Endothelial cell of umbilical vein (primary cell): Measurements from ENCODE around the gene ERRFI1. TPM values are rescaled to one million over a fixed set of nuclear protein-coding genes. Genes with fewer than 3 reads are reported as not detected.

Experiments
- BruUV-seq: library from RNA; stranded (reverse); fragments of 400-500 nt; replicated peaks from 2 replicates; lab custom pipeline; 2021; lab: Mats Ljungman, UMichigan
- CTCF ChIA-PET: fragments of 300-600, 350-600 bp; sonication (Branson Sonifier 250); formaldehyde crosslinking; loops from one replicate; lab custom pipeline; 2021; ENCODE audit warnings: antibody characterized with exemption, inconsistent platforms; lab: Charles Lee
- POLR2A ChIA-PET: fragments of 300-600, 350-600 bp; sonication (Branson Sonifier 250); formaldehyde crosslinking; loops from one replicate; lab custom pipeline; 2021; ENCODE audit warnings: antibody characterized with exemption, inconsistent platforms; lab: Charles Lee
- DNase-seq: peaks from one replicate; pipeline ENCODE4 v3.0.0-alpha.2; 2011; ENCODE audit warnings: low read depth, low spot score
- FAIRE-seq: peaks from 2 replicates; lab custom pipeline; 2011; peaks lifted over from hg19 to GRCh38; lab: Jason Lieb, UNC
- H2AFZ ChIP-seq: 2 replicates; pipeline ENCODE4 v1.6.0; 2012; ENCODE audit warnings: low read depth, low read length, control low read depth, inconsistent platforms
- H3K27ac ChIP-seq: 2 replicates; pipeline ENCODE4 v1.5.1; 2011; ENCODE audit warnings: low read depth, mild to moderate bottlenecking, control low read depth, low read length, moderate library complexity; ENCODE audit not compliant: insufficient read depth
- H3K27me3 ChIP-seq, 2 experiments: 2 replicates each; pipeline versions ENCODE4 v1.6.0 to v1.6.1; 2011; ENCODE audit warnings: low read length in 2 of 2, mixed read lengths in 1 of 2; ENCODE audit not compliant: control insufficient read depth in 2 of 2, insufficient read depth in 2 of 2
- H3K36me3 ChIP-seq, 2 experiments: 2 replicates in 1 of 2; 3 replicates in 1 of 2; pipeline ENCODE4 v1.5.1; 2011; ENCODE audit warnings: low read length in 2 of 2, mild to moderate bottlenecking in 1 of 2, moderate library complexity in 1 of 2; ENCODE audit not compliant: control insufficient read depth in 2 of 2, insufficient read depth in 2 of 2; ENCODE audit errors: extremely low read depth in 1 of 2
- H3K4me1 ChIP-seq: 3 replicates; pipeline ENCODE4 v1.5.1; 2011; ENCODE audit warnings: mild to moderate bottlenecking, low read length; ENCODE audit not compliant: control insufficient read depth, insufficient read depth; ENCODE audit errors: extremely low read depth
- H3K4me2 ChIP-seq: 2 replicates; pipeline ENCODE4 v1.6.1; 2011; ENCODE audit warnings: low read length, control low read depth, mixed read lengths; ENCODE audit not compliant: insufficient read depth
- H3K4me3 ChIP-seq, 3 experiments: fragments of 200-600 bp in 1 of 3; sonication (generic), shearing (Covaris generic) in 1 of 3; replicated peaks in 1 of 3; 2 replicates each; pipeline ENCODE4 v1.5.1; 2011 to 2016; ENCODE audit warnings: control low read depth in 3 of 3, low read length in 3 of 3, mild to moderate bottlenecking in 2 of 3, inconsistent platforms in 1 of 3, low read depth in 1 of 3, moderate library complexity in 1 of 3; ENCODE audit not compliant: insufficient read depth in 1 of 3
- H3K79me2 ChIP-seq: 2 replicates; pipeline ENCODE4 v1.6.0; 2012; ENCODE audit warnings: low read length, inconsistent platforms; ENCODE audit not compliant: control insufficient read depth, insufficient read depth
- H3K9ac ChIP-seq: replicated peaks from 2 replicates; pipeline ENCODE3; 2011; ENCODE audit warnings: low read length, control low read depth; ENCODE audit not compliant: insufficient read depth; ENCODE audit errors: extremely low read depth
- H3K9me1 ChIP-seq: replicated peaks from 3 replicates; pipeline ENCODE4 v1.6.0; 2011; ENCODE audit warnings: mild to moderate bottlenecking, low read length; ENCODE audit not compliant: control insufficient read depth, insufficient read depth; ENCODE audit errors: extremely low read depth
- H3K9me3 ChIP-seq: replicated peaks from 2 replicates; pipeline ENCODE4 v1.5.1; 2012; ENCODE audit warnings: low read length, inconsistent platforms; ENCODE audit not compliant: control insufficient read depth, insufficient read depth
- H4K20me1 ChIP-seq: replicated peaks from 2 replicates; pipeline ENCODE3; 2011; ENCODE audit warnings: mild to moderate bottlenecking, low read length; ENCODE audit not compliant: control insufficient read depth, insufficient read depth; ENCODE audit errors: extremely low read depth
- CTCF ChIP-seq, 2 donors: IDR thresholded peaks; 1 replicate in 1 of 2; 2 replicates in 1 of 2; pipeline ENCODE4 v1.5.1; 2011; ENCODE audit warnings: low read length in 2 of 2, mild to moderate bottlenecking in 2 of 2, moderate library complexity in 2 of 2, control low read depth in 1 of 2, inconsistent platforms in 1 of 2, low read depth in 1 of 2; ENCODE audit not compliant: insufficient read depth in 1 of 2; ENCODE audit errors: extremely low read depth in 1 of 2
- EZH2 ChIP-seq: IDR thresholded peaks from 2 replicates; pipeline ENCODE4 v1.6.1; 2012; ENCODE audit warnings: borderline replicate concordance, low read depth, mild to moderate bottlenecking, moderate library complexity, low read length, inconsistent platforms; ENCODE audit not compliant: severe bottlenecking
- FOS ChIP-seq: IDR thresholded peaks from 2 replicates; pipeline ENCODE4 v1.6.1; 2011; ENCODE audit warnings: mild to moderate bottlenecking, low read length, moderate library complexity, borderline replicate concordance; ENCODE audit not compliant: insufficient read depth
- GATA2 ChIP-seq: IDR thresholded peaks from 2 replicates; pipeline ENCODE4 v1.7.0; 2011; ENCODE audit warnings: low read depth, mild to moderate bottlenecking, moderate library complexity, mixed read lengths, low read length; ENCODE audit not compliant: insufficient read length, insufficient read depth
- MAX ChIP-seq: IDR thresholded peaks from 2 replicates; pipeline ENCODE4 v1.6.1; 2011; ENCODE audit not compliant: insufficient read depth, insufficient read length
- MYC ChIP-seq: IDR thresholded peaks from one replicate; pipeline ENCODE4 v1.6.1; 2011; ENCODE audit warnings: mild to moderate bottlenecking, low read depth, low read length
- POLR2A ChIP-seq: IDR thresholded peaks from 2 replicates; pipeline ENCODE4 v1.6.1; 2012; ENCODE audit warnings: low read depth, mild to moderate bottlenecking, control low read depth, low read length
- POLR2AphosphoS5 ChIP-seq: IDR thresholded peaks from 2 replicates; pipeline ENCODE4 v1.6.1; 2012; ENCODE audit warnings: low read depth, mild to moderate bottlenecking, control low read depth, low read length, moderate library complexity; ENCODE audit not compliant: insufficient read depth
- dilution Hi-C: fragments of 300-500 bp; cut with MboI; formaldehyde crosslinking; loops from one replicate; pipeline ENCODE4 v1.15.0; 2019; ENCODE audit warnings: low sequenced_read_pairs; ENCODE audit not compliant: extremely low pct_ligation_motif_present
- intact Hi-C: fragments of 100-400 bp; cut with micrococcal nuclease; formaldehyde crosslinking; loops from one replicate; pipeline ENCODE4 v1.10.0; 2022
- polyA plus RNA-seq, 4 experiments: library from polyadenylated mRNA; depleted of rRNA in 3 of 4; stranded (reverse) in 3 of 4; unstranded in 1 of 4; fragments of >200 nt; gene quantifications; 2 replicates each; pipeline versions ENCODE4 v1.2.1 to v1.2.3, GENCODE V29; 2011 to 2012; ENCODE audit warnings: missing spikeins in 1 of 4
- total RNA-seq: library from RNA; stranded (reverse); gene quantifications from 2 replicates; pipeline ENCODE4 v1.2.3, GENCODE V29; 2021

Gene ERRFI1
- total and polyA plus RNA-seq, 2 donors (not counting 3 experiments of a cell fraction or from before 2014, with no cell fraction given) = 28.1 to 32.0 TPM

- no peaks in the 10 kb centered on the region for H3K27me3 ChIP-seq
- no peaks in the 10 kb centered on the region for H3K4me1 ChIP-seq
- H3K27ac ChIP-seq = no peak overlapping the region
- H3K9me3 ChIP-seq = no peaks in the 10 kb centered on the region
- intact Hi-C loops (no loop called here), dilution Hi-C loops (no loop called here)
- no peak overlapping the region for H3K4me3 ChIP-seq
- DNase-seq = no peak
- TF ChIP-seq MAX = no peak
- no peak for TF ChIP-seq POLR2A
- no peak for TF ChIP-seq POLR2AphosphoS5
- TF ChIP-seq FOS = no peak
- no peak for TF ChIP-seq CTCF (IDR thresholded peaks at IDR 0.05; ENCODE audit: extremely low read depth in 1 of 2, insufficient read depth in 1 of 2, low read depth in 1 of 2, low read length in 2 of 2)
- no peak for TF ChIP-seq GATA2
- no peak for TF ChIP-seq MYC
- no peak for TF ChIP-seq EZH2
- no peaks in the 10 kb centered on the region for H3K9me1 ChIP-seq
- H3K4me2 ChIP-seq = no peak overlapping the region
- H3K79me2 ChIP-seq = no peaks in the 10 kb centered on the region
- BruUV-seq = no TSS peak
- no peak for FAIRE-seq
- no peaks in the 10 kb centered on the region for H4K20me1 ChIP-seq
- H3K36me3 ChIP-seq = no peaks in the 10 kb centered on the region
- no peak overlapping the region for H3K9ac ChIP-seq
- no peak overlapping the region for H2AFZ ChIP-seq
- ChIA-PET POLR2A (no interaction called here), CTCF (interaction anchor here (0.6 kb wide), 1 partner anchor 1631 kb away, joined by 3 read pairs; no protein-coding TSS in a partner anchor)
These were observed 33.2 kb downstream of the ERRFI1 start for GRCh38 chr1:7992885-7993284.
